PC-3 (cell line): ENCODE results near the gene TRPV5. TPM values are rescaled to one million over a fixed set of nuclear protein-coding genes. Genes with fewer than 3 reads are reported as not detected.
A peak's percentile ranks its signal among the peaks of the same experiment; 100 is the strongest.

Experiments
- ATAC-seq: fragments of 200-7000 bp; cut with Tn5 transposase; 2 replicates; pipeline ENCODE4 v1.9.1; 2020; ENCODE audit warnings: mild to moderate bottlenecking, moderate library complexity
- BruUV-seq: library from RNA; stranded (reverse); fragments of 400-500 nt; replicated peaks from 2 replicates; lab custom pipeline; 2021; lab: Mats Ljungman, UMichigan
- CTCF ChIA-PET: fragments of 300-600 bp; sonication (Branson Sonifier 250); formaldehyde crosslinking; loops from one replicate; lab custom pipeline; 2022; ENCODE audit warnings: antibody characterized with exemption; lab: Charles Lee
- POLR2A ChIA-PET: fragments of 300-600 bp; sonication (Branson Sonifier 250); formaldehyde crosslinking; loops from one replicate; lab custom pipeline; 2022; ENCODE audit warnings: antibody characterized with exemption; ENCODE audit not compliant: unreplicated experiment; lab: Charles Lee
- DNase-seq: peaks from one replicate; pipeline ENCODE4 v3.0.0-alpha.2; 2015
- H2AFZ ChIP-seq: fragments of 300-600 bp; sonication (generic); 2 replicates; pipeline ENCODE4 v1.6.0; 2016; ENCODE audit warnings: antibody characterized with exemption, low read length
- H3F3A ChIP-seq: fragments of 300-600 bp; sonication (generic); one replicate; pipeline ENCODE4 v1.6.0; 2017; ENCODE audit warnings: antibody characterized with exemption, low read length, control low read depth, mild to moderate bottlenecking; ENCODE audit not compliant: unreplicated experiment
- H3K27ac ChIP-seq: fragments of 300-600 bp; sonication (generic); 2 replicates; pipeline ENCODE4 v1.5.1; 2016; ENCODE audit warnings: mild to moderate bottlenecking, low read length
- H3K27me3 ChIP-seq: fragments of 300-600 bp; sonication (generic); 2 replicates; pipeline ENCODE4 v1.6.1; 2016; ENCODE audit warnings: low read length, mixed read lengths
- H3K36me3 ChIP-seq: fragments of 300-600 bp; sonication (generic); 2 replicates; pipeline ENCODE4 v1.6.1; 2016; ENCODE audit warnings: low read depth, mixed run types, low read length, mixed read lengths
- H3K4me1 ChIP-seq: fragments of 300-600 bp; sonication (generic); 2 replicates; pipeline ENCODE4 v1.5.1; 2016; ENCODE audit warnings: low read length; ENCODE audit not compliant: insufficient read depth
- H3K4me2 ChIP-seq: fragments of 300-600 bp; sonication (generic); 2 replicates; pipeline ENCODE4 v1.6.0; 2016; ENCODE audit warnings: low read length
- H3K4me3 ChIP-seq: fragments of 300-600 bp; sonication (generic); 2 replicates; pipeline ENCODE4 v1.5.1; 2016; ENCODE audit warnings: mild to moderate bottlenecking, low read length, mixed read lengths
- H3K79me2 ChIP-seq: fragments of 300-600 bp; sonication (generic); 2 replicates; pipeline ENCODE4 v1.6.1; 2017; ENCODE audit warnings: low read length, mixed read lengths
- H3K9ac ChIP-seq: fragments of 300-600 bp; sonication (generic); 2 replicates; pipeline ENCODE4 v1.6.0; 2016; ENCODE audit warnings: mild to moderate bottlenecking, low read length
- H3K9me2 ChIP-seq: fragments of 300-600 bp; sonication (generic); replicated peaks from 2 replicates; pipeline ENCODE4 v1.6.1; 2016; ENCODE audit warnings: mixed run types, low read length, mixed read lengths
- H3K9me3 ChIP-seq: fragments of 300-600 bp; sonication (generic); 2 replicates; pipeline ENCODE4 v1.6.1; 2016; ENCODE audit warnings: low read length, mixed read lengths
- H4K20me1 ChIP-seq: fragments of 300-600 bp; sonication (generic); 2 replicates; pipeline ENCODE4 v1.6.1; 2016; ENCODE audit warnings: low read length, mixed read lengths
- EZH2 ChIP-seq: fragments of 300-600 bp; sonication (generic); IDR thresholded peaks from one replicate; pipeline ENCODE4 v1.6.1; 2017; ENCODE audit warnings: antibody characterized with exemption, mild to moderate bottlenecking, low read length; ENCODE audit not compliant: unreplicated experiment
- EZH2phosphoT487 ChIP-seq: fragments of 300-600 bp; sonication (generic); IDR thresholded peaks from 2 replicates; pipeline ENCODE4 v1.6.1; 2018; ENCODE audit warnings: mild to moderate bottlenecking, antibody characterized with exemption, low read length, borderline replicate concordance
- intact Hi-C: fragments of 100-400 bp; cut with micrococcal nuclease; formaldehyde crosslinking; loops from 2 replicates; pipeline ENCODE4 v1.9.0; 2023
- total RNA-seq: library from RNA; depleted of rRNA; stranded (reverse); fragments of >200 nt; gene quantifications from 2 replicates; pipeline ENCODE4 v1.2.3, GENCODE V29; 2014
- TF ChIP-seq, protein P1 (sequence below): fragments of 300-600 bp; sonication (generic); conservative IDR thresholded peaks from 2 replicates; pipeline ENCODE4 v1.5.1; 2017; ENCODE audit warnings: antibody characterized with exemption, low read depth, mild to moderate bottlenecking, low read length

The TRPV5 gene
- total RNA-seq, 1 experiment from 2014 or later, result not detected

DNA sequence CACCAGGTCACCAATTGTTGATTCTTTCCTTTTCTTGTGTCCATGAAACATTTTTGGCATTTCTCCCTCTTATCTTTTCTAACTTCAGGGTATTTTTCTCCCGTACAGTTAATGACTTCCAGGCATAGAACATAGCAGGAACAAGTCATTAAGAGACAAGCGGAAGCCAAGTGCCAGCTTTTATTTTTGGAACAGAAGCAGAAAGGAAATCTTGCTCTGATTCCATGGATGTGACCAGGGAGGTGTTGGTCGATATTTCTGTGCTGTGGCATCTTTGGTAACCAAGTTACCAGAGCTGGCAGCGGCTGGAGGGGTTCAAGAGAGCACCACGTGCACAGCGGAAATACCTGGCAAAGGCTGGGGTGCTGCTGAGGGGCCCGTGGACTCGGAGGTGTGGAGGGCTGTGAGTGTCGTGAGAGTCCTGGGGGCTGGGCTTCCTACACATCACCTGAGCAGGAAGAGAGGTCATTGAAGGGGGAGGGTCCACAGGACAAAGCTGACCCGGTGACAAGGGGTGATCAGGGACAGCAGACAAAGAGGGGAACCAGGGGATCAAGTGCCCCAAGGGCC, 7.5 kb upstream of the TRPV5 start:
- no peak for TF ChIP-seq EZH2phosphoT487
- no peak for TF ChIP-seq EZH2
- TF ChIP-seq, protein P1, sequence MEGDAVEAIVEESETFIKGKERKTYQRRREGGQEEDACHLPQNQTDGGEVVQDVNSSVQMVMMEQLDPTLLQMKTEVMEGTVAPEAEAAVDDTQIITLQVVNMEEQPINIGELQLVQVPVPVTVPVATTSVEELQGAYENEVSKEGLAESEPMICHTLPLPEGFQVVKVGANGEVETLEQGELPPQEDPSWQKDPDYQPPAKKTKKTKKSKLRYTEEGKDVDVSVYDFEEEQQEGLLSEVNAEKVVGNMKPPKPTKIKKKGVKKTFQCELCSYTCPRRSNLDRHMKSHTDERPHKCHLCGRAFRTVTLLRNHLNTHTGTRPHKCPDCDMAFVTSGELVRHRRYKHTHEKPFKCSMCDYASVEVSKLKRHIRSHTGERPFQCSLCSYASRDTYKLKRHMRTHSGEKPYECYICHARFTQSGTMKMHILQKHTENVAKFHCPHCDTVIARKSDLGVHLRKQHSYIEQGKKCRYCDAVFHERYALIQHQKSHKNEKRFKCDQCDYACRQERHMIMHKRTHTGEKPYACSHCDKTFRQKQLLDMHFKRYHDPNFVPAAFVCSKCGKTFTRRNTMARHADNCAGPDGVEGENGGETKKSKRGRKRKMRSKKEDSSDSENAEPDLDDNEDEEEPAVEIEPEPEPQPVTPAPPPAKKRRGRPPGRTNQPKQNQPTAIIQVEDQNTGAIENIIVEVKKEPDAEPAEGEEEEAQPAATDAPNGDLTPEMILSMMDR, result no peak
- Histone ChIP-seq H3K4me1 (no peaks in the 10 kb centered on the region), H3F3A (no peaks in the 10 kb centered on the region), H3K9me2 (no peaks in the 10 kb centered on the region), H4K20me1 (no peaks in the 10 kb centered on the region), H3K4me3 (no peak overlapping the region), H2AFZ (no peak overlapping the region), H3K79me2 (no peaks in the 10 kb centered on the region), H3K4me2 (no peak overlapping the region), H3K27ac (no peak overlapping the region), H3K36me3 (no peaks in the 10 kb centered on the region), H3K9ac (no peak overlapping the region), H3K9me3 (no peaks in the 10 kb centered on the region), H3K27me3 (peaks cover 71% of the 10 kb centered on the region)
- DNase-seq, result no peak
- intact Hi-C loops, result no loop called here
- POLR2A ChIA-PET, result no interaction called here
- ATAC-seq, result no peak
- CTCF ChIA-PET, result no interaction called here
- no TSS peak for BruUV-seq

DNA sequence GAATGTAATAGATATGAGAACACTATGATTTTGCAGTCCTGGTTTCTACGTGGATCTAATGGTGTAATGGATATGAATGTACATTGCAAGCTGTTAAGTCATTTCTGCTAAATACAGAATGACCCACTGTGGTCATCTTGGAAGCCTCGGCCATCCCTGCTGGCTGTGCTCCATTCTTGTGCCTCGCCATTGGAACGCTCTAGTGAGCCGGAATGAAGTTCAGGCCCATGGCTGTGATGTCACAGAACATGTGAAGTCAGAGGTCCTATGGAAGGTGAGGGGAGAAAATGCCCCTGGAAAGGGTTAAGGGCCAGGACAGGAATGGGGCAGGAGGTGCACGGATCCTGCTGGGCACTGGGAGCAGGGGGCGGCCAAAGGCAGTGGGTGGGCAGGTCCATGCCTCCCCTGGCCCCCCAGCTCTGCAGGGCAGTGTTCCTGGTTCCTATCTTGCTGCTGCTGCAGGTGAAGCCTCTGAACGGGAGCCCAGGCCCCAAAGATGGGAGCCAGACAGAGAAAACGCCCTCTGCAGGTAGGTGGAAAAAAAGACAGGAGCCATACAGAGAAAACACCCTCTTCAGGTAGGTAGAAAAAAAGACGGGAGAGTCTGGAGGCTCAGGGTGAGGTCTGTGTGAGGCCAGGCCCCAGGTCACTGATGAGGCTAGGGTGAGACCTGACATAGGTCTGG, 5.8 kb upstream of the TRPV5 start, which contains the start of gene LLCFC1:
Gene LLCFC1, plus strand, starts transcription at position 259 of the 685 bp plus-strand sequence. Its CDS starts 138 bp downstream, at position 397.
- peak; percentile 35 for DNase-seq
- no peak within 1 kb of the TSS for H3K4me3 ChIP-seq
- H3K9me2 ChIP-seq, result no peaks in the 10 kb centered on the region
- no peak within 1 kb of the TSS for H2AFZ ChIP-seq
- H3K36me3 ChIP-seq, result no peaks in the 10 kb centered on the region
- H3K9me3 ChIP-seq, result no peaks in the 10 kb centered on the region
- TF ChIP-seq EZH2, result no peak
- TF ChIP-seq, protein P1, result peak; percentile 73
- no peak for TF ChIP-seq EZH2phosphoT487
- peaks cover 62% of the 10 kb centered on the region for H3K27me3 ChIP-seq
- no peaks in the 10 kb centered on the region for H3K79me2 ChIP-seq
- no peaks in the 10 kb centered on the region for H4K20me1 ChIP-seq
- H3K27ac ChIP-seq, result no peak within 1 kb of the TSS
- H3K9ac ChIP-seq, result no peak within 1 kb of the TSS
- POLR2A ChIA-PET, result no interaction called here
- ATAC-seq, result peak; percentile 51; the same call in 1 of the 2 replicates
- intact Hi-C loops, result no loop called here
- CTCF ChIA-PET, result no interaction called here
- no TSS peak for BruUV-seq
- no peaks in the 10 kb centered on the region for H3F3A ChIP-seq
- no peaks in the 10 kb centered on the region for H3K4me1 ChIP-seq
- no peak within 1 kb of the TSS for H3K4me2 ChIP-seq

DNA sequence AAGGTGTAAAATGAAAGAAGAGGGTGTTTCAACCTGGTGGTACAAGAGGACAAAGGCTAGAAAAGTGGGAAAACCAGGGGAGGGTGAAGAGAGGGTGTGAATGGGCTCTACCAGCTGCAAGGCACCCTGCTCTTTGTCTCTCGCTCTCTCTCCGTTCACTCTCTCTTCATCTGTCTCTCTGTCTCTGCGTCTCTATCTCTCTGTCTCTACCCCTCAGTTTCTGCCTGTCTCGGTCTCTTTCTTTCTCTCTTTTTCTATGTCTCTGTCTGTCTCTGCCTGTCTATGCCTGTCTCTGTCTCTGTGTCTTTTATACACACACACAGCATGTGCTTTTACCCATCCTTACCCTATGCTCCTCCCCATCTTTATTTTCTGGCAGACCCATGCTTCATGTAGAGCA, 5.1 kb upstream of the TRPV5 start:
- no peak for DNase-seq
- Histone ChIP-seq H3K79me2 (no peaks in the 10 kb centered on the region), H3K4me1 (no peaks in the 10 kb centered on the region), H3K9ac (no peak overlapping the region), H3K4me2 (no peak overlapping the region), H3K27ac (no peak overlapping the region), H3K36me3 (no peaks in the 10 kb centered on the region), H3K27me3 (peaks cover 61% of the 10 kb centered on the region), H3K9me3 (no peaks in the 10 kb centered on the region), H3K9me2 (no peaks in the 10 kb centered on the region), H3F3A (no peaks in the 10 kb centered on the region), H3K4me3 (no peak overlapping the region), H4K20me1 (no peaks in the 10 kb centered on the region), H2AFZ (no peak overlapping the region)
- intact Hi-C loops, result no loop called here
- BruUV-seq, result no TSS peak
- TF ChIP-seq EZH2 (no peak), EZH2phosphoT487 (no peak)
- TF ChIP-seq, protein P1, result no peak
- CTCF ChIA-PET, result no interaction called here
- POLR2A ChIA-PET, result no interaction called here
- no peak for ATAC-seq
